Measurements from ENCODE around the gene TBX18. TPM values are rescaled to one million over a fixed set of nuclear protein-coding genes. Genes with fewer than 3 reads are reported as not detected.

TBX18 gene
- total RNA-seq: 45.5 and 52.2 TPM in 2 replicates

GRCh38 chr6:84764332-84765049, at the start of gene TBX18:
Gene TBX18, minus strand, starts transcription at chr6:84764598. Its CDS starts 417 bp downstream, at chr6:84764181.

